ENCODE measurements around the gene PDE4B. TPM values are rescaled to one million over a fixed set of nuclear protein-coding genes. Genes with fewer than 3 reads are reported as not detected.

Gene PDE4B
- polyA plus RNA-seq, 1 donor from 2014 or later: 84.3 TPM

- H3K27me3 Mint-ChIP-seq: peaks cover 3% of the 10 kb centered on the region
- H3K9me3 Mint-ChIP-seq: peaks cover 0 to 2% (median 2%) of the 10 kb centered on the region in 3 donors
- no peaks in the 10 kb centered on the region for H3K4me1 Mint-ChIP-seq
- H3K27ac Mint-ChIP-seq: no peak overlapping the region
- H3K4me3 Mint-ChIP-seq: no peak overlapping the region
- no peaks in the 10 kb centered on the region for H3K36me3 Mint-ChIP-seq
Observed at GRCh38 chr1:65946376-65946775, 153.7 kb downstream of the PDE4B start.

DNA sequence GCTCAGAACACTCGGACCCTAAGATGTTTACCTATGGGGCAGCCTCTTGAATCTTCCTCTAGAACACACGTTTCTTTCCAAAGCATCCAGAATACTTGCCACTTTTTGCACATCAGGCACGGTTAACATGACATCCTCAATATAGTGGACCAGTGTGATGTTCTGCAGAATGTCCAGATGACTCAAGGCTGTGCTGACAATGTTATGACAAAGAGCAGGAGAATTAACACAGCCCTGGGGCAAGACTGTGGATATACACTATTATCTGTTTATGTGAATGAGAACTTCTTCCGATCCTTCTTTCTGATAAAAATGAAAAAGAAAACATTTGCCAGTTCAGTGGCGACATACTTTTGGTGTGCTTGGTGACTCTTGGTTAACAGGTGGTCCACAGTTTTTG, 154.3 kb downstream of the PDE4B start:
- Mint-ChIP-seq H3K4me3 (no peak overlapping the region), H3K4me1 (no peaks in the 10 kb centered on the region), H3K27ac (no peak overlapping the region), H3K27me3 (peaks cover 3% of the 10 kb centered on the region), H3K9me3 (peaks cover 0 to 2% (median 2%) of the 10 kb centered on the region in 3 donors), H3K36me3 (no peaks in the 10 kb centered on the region)

GRCh38 chr1:65948609-65949229, 156.0 kb downstream of the PDE4B start:
- Mint-ChIP-seq H3K36me3 (no peaks in the 10 kb centered on the region), H3K27me3 (peaks cover 3% of the 10 kb centered on the region), H3K27ac (no peak overlapping the region), H3K9me3 (peaks cover 0 to 2% (median 2%) of the 10 kb centered on the region in 3 donors), H3K4me3 (no peak overlapping the region), H3K4me1 (no peaks in the 10 kb centered on the region)

GRCh38 chr1:65949230-65949626, 156.5 kb downstream of the PDE4B start:
- no peaks in the 10 kb centered on the region for H3K27me3 Mint-ChIP-seq
- no peaks in the 10 kb centered on the region for H3K36me3 Mint-ChIP-seq
- no peak overlapping the region for H3K4me3 Mint-ChIP-seq
- H3K4me1 Mint-ChIP-seq: no peaks in the 10 kb centered on the region
- H3K27ac Mint-ChIP-seq: no peak overlapping the region
- H3K9me3 Mint-ChIP-seq: peaks cover 0 to 2% (median 0%) of the 10 kb centered on the region in 3 donors

GRCh38 chr1:65949933-65950332, 157.2 kb downstream of the PDE4B start:
- H3K4me3 Mint-ChIP-seq: no peak overlapping the region
- peaks cover 0 to 2% (median 0%) of the 10 kb centered on the region in 3 donors for H3K9me3 Mint-ChIP-seq
- no peaks in the 10 kb centered on the region for H3K36me3 Mint-ChIP-seq
- no peak overlapping the region for H3K27ac Mint-ChIP-seq
- no peaks in the 10 kb centered on the region for H3K4me1 Mint-ChIP-seq
- no peaks in the 10 kb centered on the region for H3K27me3 Mint-ChIP-seq

DNA sequence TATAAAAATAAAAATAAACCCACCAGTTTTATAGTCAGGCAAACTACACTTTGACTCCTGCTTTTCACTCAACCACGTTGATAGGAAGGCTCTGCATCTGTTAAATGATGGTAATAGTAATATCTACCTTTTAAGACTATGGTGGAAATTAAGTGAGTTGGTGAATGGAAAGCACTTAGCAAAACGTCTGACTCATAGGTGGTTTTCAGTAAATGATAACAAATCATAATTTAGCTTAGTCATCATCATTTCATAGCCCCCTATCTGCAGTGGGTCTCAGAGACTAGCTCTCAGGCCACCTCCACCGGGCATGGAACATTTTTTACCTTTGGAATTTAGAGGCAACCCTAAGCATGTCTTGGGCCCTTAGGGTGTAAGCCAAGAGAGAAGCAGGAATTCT, 160.0 kb downstream of the PDE4B start:
- H3K36me3 Mint-ChIP-seq: no peaks in the 10 kb centered on the region
- no peak overlapping the region for H3K27ac Mint-ChIP-seq
- H3K27me3 Mint-ChIP-seq: no peaks in the 10 kb centered on the region
- peaks cover 0 to 2% (median 0%) of the 10 kb centered on the region in 3 donors for H3K9me3 Mint-ChIP-seq
- no peak overlapping the region for H3K4me3 Mint-ChIP-seq
- H3K4me1 Mint-ChIP-seq: no peaks in the 10 kb centered on the region

- no peaks in the 10 kb centered on the region for H3K36me3 Mint-ChIP-seq
- peaks cover 0 to 2% (median 0%) of the 10 kb centered on the region in 3 donors for H3K9me3 Mint-ChIP-seq
- H3K4me3 Mint-ChIP-seq: no peak overlapping the region
- no peaks in the 10 kb centered on the region for H3K4me1 Mint-ChIP-seq
- no peak overlapping the region for H3K27ac Mint-ChIP-seq
- no peaks in the 10 kb centered on the region for H3K27me3 Mint-ChIP-seq
Observed at GRCh38 chr1:65953170-65953569, 160.5 kb downstream of the PDE4B start.

DNA sequence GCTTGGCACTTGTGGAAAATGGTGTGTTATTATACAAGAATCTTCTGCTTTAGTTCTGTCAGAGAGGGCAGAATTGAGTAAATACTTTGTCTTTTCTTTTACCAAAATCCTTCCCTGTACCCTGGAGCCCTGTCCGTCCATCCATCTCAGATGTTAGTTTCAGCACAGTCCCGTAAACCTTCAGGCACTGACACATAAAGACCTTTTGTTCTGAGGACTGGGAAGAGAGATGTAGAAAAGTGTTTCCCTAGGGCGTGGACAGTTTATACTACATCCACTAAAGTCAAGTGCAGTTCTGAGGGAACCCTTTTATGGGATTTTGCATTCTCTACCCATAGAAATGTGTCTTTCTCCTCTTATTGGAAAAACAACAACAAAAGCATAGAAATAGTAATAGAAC, 162.4 kb downstream of the PDE4B start:
- H3K4me1 Mint-ChIP-seq: no peaks in the 10 kb centered on the region
- no peak overlapping the region for H3K4me3 Mint-ChIP-seq
- H3K27me3 Mint-ChIP-seq: peaks cover 3% of the 10 kb centered on the region
- H3K36me3 Mint-ChIP-seq: no peaks in the 10 kb centered on the region
- no peaks in the 10 kb centered on the region for H3K9me3 Mint-ChIP-seq
- H3K27ac Mint-ChIP-seq: no peak overlapping the region

- no peaks in the 10 kb centered on the region for H3K4me1 Mint-ChIP-seq
- no peaks in the 10 kb centered on the region for H3K9me3 Mint-ChIP-seq
- H3K27me3 Mint-ChIP-seq: peaks cover 4% of the 10 kb centered on the region
- H3K27ac Mint-ChIP-seq: no peak overlapping the region
- H3K4me3 Mint-ChIP-seq: no peak overlapping the region
- no peaks in the 10 kb centered on the region for H3K36me3 Mint-ChIP-seq
Observed at GRCh38 chr1:65955503-65955902, 162.8 kb downstream of the PDE4B start.

- H3K36me3 Mint-ChIP-seq: no peaks in the 10 kb centered on the region
- H3K4me3 Mint-ChIP-seq: no peak overlapping the region
- H3K27ac Mint-ChIP-seq: no peak overlapping the region
- peaks cover 4% of the 10 kb centered on the region for H3K27me3 Mint-ChIP-seq
- H3K9me3 Mint-ChIP-seq: no peaks in the 10 kb centered on the region
- H3K4me1 Mint-ChIP-seq: no peaks in the 10 kb centered on the region
Observed at GRCh38 chr1:65958561-65959350, 166.1 kb downstream of the PDE4B start.

GRCh38 chr1:65959896-65960567, 167.3 kb downstream of the PDE4B start:
- H3K27me3 Mint-ChIP-seq: peaks cover 4% of the 10 kb centered on the region
- no peaks in the 10 kb centered on the region for H3K9me3 Mint-ChIP-seq
- H3K27ac Mint-ChIP-seq: no peak overlapping the region
- H3K4me3 Mint-ChIP-seq: no peak overlapping the region
- H3K36me3 Mint-ChIP-seq: no peaks in the 10 kb centered on the region
- H3K4me1 Mint-ChIP-seq: no peaks in the 10 kb centered on the region

GRCh38 chr1:65963156-65963888, 170.6 kb downstream of the PDE4B start:
- Mint-ChIP-seq H3K36me3 (no peaks in the 10 kb centered on the region), H3K4me1 (no peaks in the 10 kb centered on the region), H3K4me3 (no peak overlapping the region), H3K9me3 (no peaks in the 10 kb centered on the region), H3K27ac (no peak overlapping the region), H3K27me3 (peaks cover 4% of the 10 kb centered on the region)

GRCh38 chr1:65964123-65964522, 171.4 kb downstream of the PDE4B start:
- H3K27me3 Mint-ChIP-seq: peaks cover 4% of the 10 kb centered on the region
- H3K27ac Mint-ChIP-seq: no peak overlapping the region
- no peaks in the 10 kb centered on the region for H3K36me3 Mint-ChIP-seq
- H3K4me3 Mint-ChIP-seq: no peak overlapping the region
- H3K9me3 Mint-ChIP-seq: no peaks in the 10 kb centered on the region
- no peaks in the 10 kb centered on the region for H3K4me1 Mint-ChIP-seq

- Mint-ChIP-seq H3K4me1 (no peaks in the 10 kb centered on the region), H3K9me3 (no peaks in the 10 kb centered on the region), H3K27ac (no peak overlapping the region), H3K27me3 (no peaks in the 10 kb centered on the region), H3K4me3 (no peak overlapping the region), H3K36me3 (no peaks in the 10 kb centered on the region)
Observed at GRCh38 chr1:65965112-65965996, 172.7 kb downstream of the PDE4B start.

All from IgD-negative memory B cell (primary cell).